ENCODE data around the gene RABGGTA.

RABGGTA gene

GRCh38 chr14:24300326-24300980 is 29.1 kb upstream of the RABGGTA start:
- DNase-seq = no peak

- DNase-seq = peak; percentile 93 to 95
Observed at GRCh38 chr14:24299255-24300191, 28.1 kb upstream of the RABGGTA start, which contains the start of the genes DHRS1 and NOP9. Gene DHRS1 (minus strand): TSS chr14:24299780. CDS start chr14:24299106, 674 bp downstream. Gene NOP9 (plus strand): TSS chr14:24299850. CDS start chr14:24299955, 105 bp downstream.

GRCh38 chr14:24298892-24299254 is 27.5 kb upstream of the RABGGTA start:
- DNase-seq = no peak

- DNase-seq = no peak
Observed at GRCh38 chr14:24297190-24297964, 26.0 kb upstream of the RABGGTA start.

- DNase-seq = peak; percentile 74 to 79
Observed at GRCh38 chr14:24296341-24297157, 25.2 kb upstream of the RABGGTA start.

GRCh38 chr14:24293525-24293924 is 22.1 kb upstream of the RABGGTA start:
- DNase-seq = no peak

GRCh38 chr14:24292118-24292807 is 20.9 kb upstream of the RABGGTA start:
- no peak for DNase-seq

GRCh38 chr14:24291446-24292117 is 20.2 kb upstream of the RABGGTA start:
- DNase-seq = no peak

GRCh38 chr14:24290746-24291145 is 19.3 kb upstream of the RABGGTA start:
- DNase-seq = no peak

GRCh38 chr14:24289649-24290280 is 18.4 kb upstream of the RABGGTA start:
- peak; percentile 61 to 69 for DNase-seq

GRCh38 chr14:24286996-24287395 is 15.6 kb upstream of the RABGGTA start:
- DNase-seq = no peak

- DNase-seq = no peak
Observed at GRCh38 chr14:24285351-24285750, 14.0 kb upstream of the RABGGTA start.

GRCh38 chr14:24284501-24285035 is 13.2 kb upstream of the RABGGTA start:
- DNase-seq = no peak

GRCh38 chr14:24283796-24284460 is 12.5 kb upstream of the RABGGTA start:
- no peak for DNase-seq

GRCh38 chr14:24282736-24283135 is 11.3 kb upstream of the RABGGTA start:
- DNase-seq = no peak

GRCh38 chr14:24281636-24282035 is 10.2 kb upstream of the RABGGTA start:
- DNase-seq = no peak

GRCh38 chr14:24280797-24281460 is 9.5 kb upstream of the RABGGTA start:
- no peak for DNase-seq

- peak; percentile 56 to 61 for DNase-seq
Observed at GRCh38 chr14:24279301-24280186, 8.1 kb upstream of the RABGGTA start.
